ENCODE results near the gene BCKDK.

- no peak for TF ChIP-seq SMARCE1 (IDR thresholded peaks at IDR 0.05; ENCODE audit: borderline replicate concordance)
- TF ChIP-seq PHF20 (CRISPR knock-in tag; IDR thresholded peaks at IDR 0.05) = no peak
- TF ChIP-seq KDM5B (CRISPR knock-in tag; IDR thresholded peaks at IDR 0.05; ENCODE audit: borderline replicate concordance) = no peak
- no peak for TF ChIP-seq MTA3 (CRISPR knock-in tag; IDR thresholded peaks at IDR 0.05)
- no peak for TF ChIP-seq ZNF253 (CRISPR knock-in tag; IDR thresholded peaks at IDR 0.05; ENCODE audit: borderline replicate concordance)
- no peak for TF ChIP-seq ZIK1 (CRISPR knock-in tag; IDR thresholded peaks at IDR 0.05; ENCODE audit: borderline replicate concordance, low read depth)
- no peak for TF ChIP-seq SIN3A (IDR thresholded peaks at IDR 0.05; ENCODE audit: borderline replicate concordance, low read depth, low read length)
- no peak for TF ChIP-seq KIAA2018 (CRISPR knock-in tag; IDR thresholded peaks at IDR 0.05; ENCODE audit: borderline replicate concordance)
- TF ChIP-seq CTCF (CRISPR knock-in tag; IDR thresholded peaks at IDR 0.05) = no peak
- no peak for TF ChIP-seq GABPB1 (CRISPR knock-in tag; IDR thresholded peaks at IDR 0.05)
- no peak for TF ChIP-seq ZNF557 (CRISPR knock-in tag; IDR thresholded peaks at IDR 0.05)
- TF ChIP-seq MEF2D (CRISPR knock-in tag; IDR thresholded peaks at IDR 0.05) = no peak
These were observed 8.1 kb upstream of the BCKDK start for GRCh38 chr16:31099860-31100638.
